ENCODE data around the gene PLXNA2. TPM values are rescaled to one million over a fixed set of nuclear protein-coding genes. Genes with fewer than 3 reads are reported as not detected.
A peak's percentile ranks its signal among the peaks of the same experiment; 100 is the strongest.

PLXNA2 gene
- polyA plus RNA-seq, 1 of the 3 experiments (the other 2 are of a cell fraction): 8.5 TPM

GRCh38 chr1:208079161-208079560 is 165.0 kb downstream of the PLXNA2 start:
- DNase-seq: no peak
- Histone ChIP-seq H2AFZ (ENCODE audit: low read depth) (no peak overlapping the region), H3K9me2 (no peaks in the 10 kb centered on the region), H4K20me1 (ENCODE audit: insufficient read depth) (no peaks in the 10 kb centered on the region), H3K9me3 (no peaks in the 10 kb centered on the region), H3K9ac (no peak overlapping the region), H3K27me3 (ENCODE audit: insufficient read depth) (no peaks in the 10 kb centered on the region), H3K79me2 (ENCODE audit: insufficient read depth) (no peaks in the 10 kb centered on the region), H3K4me3 (ENCODE audit: low read depth in 2 of 2, low read length in 1 of 2) (no peak overlapping the region), H3K4me2 (no peak overlapping the region), H3K4me1 (ENCODE audit: control insufficient read depth in 1 of 2, insufficient read depth in 2 of 2, low read depth in 1 of 2, low read length in 1 of 2) (peaks cover 0 to 37% of the 10 kb centered on the region in 2 experiments; a peak in 2 of 4 replicates), H3K27ac (ENCODE audit: low read depth in 2 of 2, low read length in 1 of 2) (no peak overlapping the region), H3F3A (replicated peaks; ENCODE audit: insufficient read depth) (no peaks in the 10 kb centered on the region), H3K36me3 (replicated peaks in 1 of 2; ENCODE audit: control insufficient read depth in 1 of 2, insufficient read depth in 2 of 2, low read length in 1 of 2) (peaks cover 18 to 74% of the 10 kb centered on the region in 2 experiments)
- ChIA-PET CTCF (interaction anchor here (1.0 to 4.6 kb wide), 3 partner anchors 14 to 116 kb away, joined by 3 to 21 read pairs (median 5); no protein-coding TSS in a partner anchor), POLR2A (no interaction called here)
- 89% methylated on average over 9 of the region's 9 CpGs for WGBS (ENCODE audit: low lambda C conversion rate)
- TF ChIP-seq FOSL2 (IDR thresholded peaks at IDR 0.05; ENCODE audit: borderline replicate concordance, low read depth) (no peak), USF2 (IDR thresholded peaks at IDR 0.05; ENCODE audit: borderline replicate concordance, low read depth, low read length) (no peak), NFIC (IDR thresholded peaks at IDR 0.05; ENCODE audit: borderline replicate concordance) (no peak), NRF1 (IDR thresholded peaks at IDR 0.05; ENCODE audit: low read depth, low read length) (no peak), TEAD4 (IDR thresholded peaks at IDR 0.05; ENCODE audit: borderline replicate concordance, insufficient read depth) (no peak), POLR2AphosphoS5 (IDR thresholded peaks at IDR 0.05; ENCODE audit: low read depth, low read length) (no peak)

GRCh38 chr1:208078752-208079151 is 165.4 kb downstream of the PLXNA2 start:
- Histone ChIP-seq H3K9me3 (no peaks in the 10 kb centered on the region), H3K36me3 (replicated peaks in 1 of 2; ENCODE audit: control insufficient read depth in 1 of 2, insufficient read depth in 2 of 2, low read length in 1 of 2) (peaks cover 21 to 74% of the 10 kb centered on the region in 2 experiments), H3K4me3 (ENCODE audit: low read depth in 2 of 2, low read length in 1 of 2) (no peak overlapping the region), H3K9ac (no peak overlapping the region), H3F3A (replicated peaks; ENCODE audit: insufficient read depth) (no peaks in the 10 kb centered on the region), H3K4me2 (no peak overlapping the region), H3K27me3 (ENCODE audit: insufficient read depth) (no peaks in the 10 kb centered on the region), H3K4me1 (ENCODE audit: control insufficient read depth in 1 of 2, insufficient read depth in 2 of 2, low read depth in 1 of 2, low read length in 1 of 2) (peaks cover 0 to 33% of the 10 kb centered on the region in 2 experiments; a peak in 2 of 4 replicates), H3K79me2 (ENCODE audit: insufficient read depth) (no peaks in the 10 kb centered on the region), H4K20me1 (ENCODE audit: insufficient read depth) (no peaks in the 10 kb centered on the region), H3K9me2 (no peaks in the 10 kb centered on the region), H3K27ac (ENCODE audit: low read depth in 2 of 2, low read length in 1 of 2) (peak overlapping the region in 1 of 2 experiments; percentile 82; a peak in 1 of 4 replicates), H2AFZ (ENCODE audit: low read depth) (no peak overlapping the region)
- TF ChIP-seq YY1 (IDR thresholded peaks at IDR 0.05; ENCODE audit: low read depth) (no peak), JUND (IDR thresholded peaks at IDR 0.05) (no peak), EZH2phosphoT487 (IDR thresholded peaks at IDR 0.05; ENCODE audit: borderline replicate concordance, low read depth) (no peak), CTCF (IDR thresholded peaks at IDR 0.05) (no peak), RCOR1 (IDR thresholded peaks at IDR 0.05; ENCODE audit: low read length) (no peak), FOXJ3 (CRISPR knock-in tag; IDR thresholded peaks at IDR 0.05) (no peak), TCF12 (IDR thresholded peaks at IDR 0.05) (no peak), ELF1 (IDR thresholded peaks at IDR 0.05) (no peak), RFX5 (IDR thresholded peaks at IDR 0.05; ENCODE audit: low read length) (no peak), NFIC (IDR thresholded peaks at IDR 0.05; ENCODE audit: borderline replicate concordance) (no peak), GATA2 (CRISPR knock-in tag; IDR thresholded peaks at IDR 0.05) (no peak), TEAD4 (IDR thresholded peaks at IDR 0.05; ENCODE audit: borderline replicate concordance, insufficient read depth) (no peak), CHD2 (IDR thresholded peaks at IDR 0.05; ENCODE audit: low read length, partially characterized antibody) (no peak)
- 97% methylated on average over 12 of the region's 12 CpGs for WGBS (ENCODE audit: low lambda C conversion rate)
- ChIA-PET POLR2A (no interaction called here), CTCF (interaction anchor here (1.0 to 4.6 kb wide), 3 partner anchors 15 to 115 kb away, joined by 3 to 21 read pairs (median 5); no protein-coding TSS in a partner anchor)
- DNase-seq: no peak

All from SK-N-SH (cell line).